ENCODE data around the gene NDUFAF3. TPM values are rescaled to one million over a fixed set of nuclear protein-coding genes. Genes with fewer than 3 reads are reported as not detected.

NDUFAF3 gene
- total RNA-seq, 4 donors from 2014 or later: 50.8 to 88.1 (median 54.1) TPM

- Histone ChIP-seq H3K27me3 (no peaks in the 10 kb centered on the region), H3K4me3 (no peak overlapping the region), H3K4me1 (peaks cover 0 to 4% (median 0%) of the 10 kb centered on the region in 3 donors), H3K9me3 (no peaks in the 10 kb centered on the region), H3K27ac (no peak overlapping the region), H3K36me3 (peaks cover 9 to 99% (median 38%) of the 10 kb centered on the region in 3 donors)
- TF ChIP-seq POLR2A (IDR thresholded peaks at IDR 0.05) (no peak), CTCF (IDR thresholded peaks at IDR 0.05) (no peak)
- intact Hi-C loops (cut with DNase I): no loop called here
- no peak for DNase-seq
- WGBS, 2 donors: 72 to 90% methylated on average over 2 of the region's 2 CpGs
Observed at GRCh38 chr3:49034650-49035049, 12.7 kb downstream of the NDUFAF3 start.

GRCh38 chr3:49035281-49035680, 13.4 kb downstream of the NDUFAF3 start:
- H3K27me3 ChIP-seq: no peaks in the 10 kb centered on the region
- H3K9me3 ChIP-seq: no peaks in the 10 kb centered on the region
- TF ChIP-seq CTCF (IDR thresholded peaks at IDR 0.05) (no peak), POLR2A (IDR thresholded peaks at IDR 0.05) (no peak)
- no peak overlapping the region for H3K4me3 ChIP-seq
- no peaks in the 10 kb centered on the region for H3K4me1 ChIP-seq
- WGBS, 2 donors: 82 to 89% methylated on average over 3 of the region's 3 CpGs
- peaks cover 9 to 100% (median 38%) of the 10 kb centered on the region in 3 donors for H3K36me3 ChIP-seq
- DNase-seq: no peak
- intact Hi-C loops (cut with DNase I): no loop called here
- no peak overlapping the region for H3K27ac ChIP-seq

GRCh38 chr3:49053543-49053942, 31.6 kb downstream of the NDUFAF3 start:
- H3K9me3 ChIP-seq: no peaks in the 10 kb centered on the region
- TF ChIP-seq POLR2A (IDR thresholded peaks at IDR 0.05): no peak
- TF ChIP-seq CTCF (IDR thresholded peaks at IDR 0.05): no peak
- intact Hi-C loops (cut with DNase I): no loop called here
- H3K4me1 ChIP-seq: no peaks in the 10 kb centered on the region
- no peak for DNase-seq
- no peak overlapping the region for H3K27ac ChIP-seq
- no peaks in the 10 kb centered on the region for H3K27me3 ChIP-seq
- H3K4me3 ChIP-seq: no peak overlapping the region
- peaks cover 22 to 94% (median 35%) of the 10 kb centered on the region in 3 donors for H3K36me3 ChIP-seq
- 79 to 84% methylated on average over 1 of the region's 1 CpG for WGBS, 2 donors

- Histone ChIP-seq H3K4me3 (no peak overlapping the region), H3K9me3 (no peaks in the 10 kb centered on the region), H3K36me3 (peaks cover 24 to 94% (median 35%) of the 10 kb centered on the region in 3 donors), H3K27me3 (no peaks in the 10 kb centered on the region), H3K4me1 (no peaks in the 10 kb centered on the region), H3K27ac (no peak overlapping the region)
- 90% methylated on average over 2 of the region's 2 CpGs for WGBS, 2 donors
- no peak for DNase-seq
- TF ChIP-seq CTCF (IDR thresholded peaks at IDR 0.05): no peak
- no peak for TF ChIP-seq POLR2A (IDR thresholded peaks at IDR 0.05)
- intact Hi-C loops (cut with DNase I): no loop called here
Observed at GRCh38 chr3:49054344-49054862, 32.5 kb downstream of the NDUFAF3 start.

GRCh38 chr3:49057268-49057667, 35.3 kb downstream of the NDUFAF3 start:
- intact Hi-C loops (cut with DNase I): no loop called here
- no peak overlapping the region for H3K4me3 ChIP-seq
- H3K36me3 ChIP-seq: peaks cover 22 to 100% (median 35%) of the 10 kb centered on the region in 3 donors
- no peaks in the 10 kb centered on the region for H3K27me3 ChIP-seq
- TF ChIP-seq CTCF (IDR thresholded peaks at IDR 0.05) (no peak), POLR2A (IDR thresholded peaks at IDR 0.05) (no peak)
- H3K27ac ChIP-seq: no peak overlapping the region
- H3K9me3 ChIP-seq: no peaks in the 10 kb centered on the region
- 80 to 88% methylated on average over 1 to 9 of the region's 10 CpGs for whole genome bisulfite sequencing, 2 donors
- no peak for DNase-seq
- no peaks in the 10 kb centered on the region for H3K4me1 ChIP-seq

All from esophagus squamous epithelium (tissue), 5 donors.